ENCODE results near the gene DTX3. TPM values are rescaled to one million over a fixed set of nuclear protein-coding genes. Genes with fewer than 3 reads are reported as not detected.

Gene DTX3
- total RNA-seq, 1 experiment from 2014 or later: 61.7 TPM

GRCh38 chr12:57591782-57592325 is 12.8 kb upstream of the DTX3 start:
- H3K9me3 ChIP-seq (ENCODE audit: low read depth, low read length, poor library complexity, severe bottlenecking): no peaks in the 10 kb centered on the region
- no peak for DNase-seq (ENCODE audit: low spot score)
- ChIA-PET POLR2A (ENCODE audit: low non-redundant PET) (no interaction called here), CTCF (interaction anchor here (2.6 kb wide), 1 partner anchor 8 kb away, joined by 13 read pairs; no protein-coding TSS in a partner anchor)
- intact Hi-C loops (cut with micrococcal nuclease; ENCODE audit: unreplicated experiment): no loop called here
- no peaks in the 10 kb centered on the region for H3K36me3 ChIP-seq (ENCODE audit: insufficient read depth, low read length, poor library complexity, severe bottlenecking)
- H3K27ac ChIP-seq (ENCODE audit: low read depth, low read length, poor library complexity, severe bottlenecking): peak overlapping the region; percentile 48
- peak overlapping the region; percentile 82 for H3K4me3 ChIP-seq (ENCODE audit: low read depth, low read length, poor library complexity, severe bottlenecking)
- TF ChIP-seq, protein P1, sequence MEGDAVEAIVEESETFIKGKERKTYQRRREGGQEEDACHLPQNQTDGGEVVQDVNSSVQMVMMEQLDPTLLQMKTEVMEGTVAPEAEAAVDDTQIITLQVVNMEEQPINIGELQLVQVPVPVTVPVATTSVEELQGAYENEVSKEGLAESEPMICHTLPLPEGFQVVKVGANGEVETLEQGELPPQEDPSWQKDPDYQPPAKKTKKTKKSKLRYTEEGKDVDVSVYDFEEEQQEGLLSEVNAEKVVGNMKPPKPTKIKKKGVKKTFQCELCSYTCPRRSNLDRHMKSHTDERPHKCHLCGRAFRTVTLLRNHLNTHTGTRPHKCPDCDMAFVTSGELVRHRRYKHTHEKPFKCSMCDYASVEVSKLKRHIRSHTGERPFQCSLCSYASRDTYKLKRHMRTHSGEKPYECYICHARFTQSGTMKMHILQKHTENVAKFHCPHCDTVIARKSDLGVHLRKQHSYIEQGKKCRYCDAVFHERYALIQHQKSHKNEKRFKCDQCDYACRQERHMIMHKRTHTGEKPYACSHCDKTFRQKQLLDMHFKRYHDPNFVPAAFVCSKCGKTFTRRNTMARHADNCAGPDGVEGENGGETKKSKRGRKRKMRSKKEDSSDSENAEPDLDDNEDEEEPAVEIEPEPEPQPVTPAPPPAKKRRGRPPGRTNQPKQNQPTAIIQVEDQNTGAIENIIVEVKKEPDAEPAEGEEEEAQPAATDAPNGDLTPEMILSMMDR (conservative IDR thresholded peaks at IDR 0.05; ENCODE audit: low read depth, low read length): no peak
- TF ChIP-seq EZH2 (IDR thresholded peaks at IDR 0.05; ENCODE audit: borderline replicate concordance, low read depth, low read length, poor library complexity, severe bottlenecking): no peak
- peaks cover under 1% of the 10 kb centered on the region for H3K27me3 ChIP-seq (replicated peaks; ENCODE audit: insufficient read depth, low read depth, low read length, poor library complexity)
- H3K4me1 ChIP-seq (ENCODE audit: insufficient read depth, low read length, poor library complexity, severe bottlenecking): peaks cover 7% of the 10 kb centered on the region
- BruUV-seq (replicated peaks): TSS peak; percentile 49

- no peak for TF ChIP-seq EZH2 (IDR thresholded peaks at IDR 0.05; ENCODE audit: borderline replicate concordance, low read depth, low read length, poor library complexity, severe bottlenecking)
- TF ChIP-seq, protein P1 (conservative IDR thresholded peaks at IDR 0.05; ENCODE audit: low read depth, low read length): no peak
- POLR2A ChIA-PET (ENCODE audit: low non-redundant PET): no interaction called here
- Histone ChIP-seq H3K4me1 (ENCODE audit: insufficient read depth, low read length, poor library complexity, severe bottlenecking) (peaks cover 7% of the 10 kb centered on the region), H3K36me3 (ENCODE audit: insufficient read depth, low read length, poor library complexity, severe bottlenecking) (no peaks in the 10 kb centered on the region), H3K4me3 (ENCODE audit: low read depth, low read length, poor library complexity, severe bottlenecking) (no peak overlapping the region), H3K27me3 (replicated peaks; ENCODE audit: insufficient read depth, low read depth, low read length, poor library complexity) (no peaks in the 10 kb centered on the region), H3K27ac (ENCODE audit: low read depth, low read length, poor library complexity, severe bottlenecking) (no peak overlapping the region), H3K9me3 (ENCODE audit: low read depth, low read length, poor library complexity, severe bottlenecking) (no peaks in the 10 kb centered on the region)
- no peak for DNase-seq (ENCODE audit: low spot score)
- CTCF ChIA-PET: interaction anchor here (0.6 to 2.6 kb wide), 2 partner anchors 9 to 465 kb away, joined by 4 to 13 read pairs; no protein-coding TSS in a partner anchor
- BruUV-seq (replicated peaks): no TSS peak
- intact Hi-C loops (cut with micrococcal nuclease; ENCODE audit: unreplicated experiment): no loop called here
These were observed 12.0 kb upstream of the DTX3 start for GRCh38 chr12:57592551-57593165.

DNA sequence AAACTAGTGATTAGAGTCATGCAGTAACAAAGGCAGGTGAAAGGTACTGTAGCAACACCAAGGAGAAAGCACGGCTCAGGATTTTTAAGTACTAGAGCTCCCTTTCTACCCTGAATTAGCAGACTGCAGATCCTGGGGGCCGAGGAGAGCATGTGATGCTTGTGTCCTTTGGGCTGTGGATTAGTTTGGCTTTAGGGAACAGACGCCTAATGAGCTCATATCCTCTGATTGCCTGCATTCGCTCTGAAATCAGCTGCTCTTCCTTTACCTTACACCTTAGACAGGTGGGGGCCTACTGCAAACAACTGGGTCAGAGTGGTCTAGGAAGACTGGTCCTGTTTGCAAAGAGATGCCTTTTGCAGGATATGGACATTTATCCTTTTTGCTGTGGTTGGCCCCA is 11.4 kb upstream of the DTX3 start:
- POLR2A ChIA-PET (ENCODE audit: low non-redundant PET): no interaction called here
- intact Hi-C loops (cut with micrococcal nuclease; ENCODE audit: unreplicated experiment): no loop called here

More for the DNA sequence above, 11.4 kb upstream of the DTX3 start:
- H3K9me3 ChIP-seq (ENCODE audit: low read depth, low read length, poor library complexity, severe bottlenecking): no peaks in the 10 kb centered on the region
- TF ChIP-seq EZH2 (IDR thresholded peaks at IDR 0.05; ENCODE audit: borderline replicate concordance, low read depth, low read length, poor library complexity, severe bottlenecking): no peak
- TF ChIP-seq, protein P1 (conservative IDR thresholded peaks at IDR 0.05; ENCODE audit: low read depth, low read length): no peak
- no peak overlapping the region for H3K27ac ChIP-seq (ENCODE audit: low read depth, low read length, poor library complexity, severe bottlenecking)
- peaks cover 7% of the 10 kb centered on the region for H3K4me1 ChIP-seq (ENCODE audit: insufficient read depth, low read length, poor library complexity, severe bottlenecking)
- no peak for DNase-seq (ENCODE audit: low spot score)
- CTCF ChIA-PET: interaction anchor here (0.6 to 2.6 kb wide), 2 partner anchors 10 to 465 kb away, joined by 4 to 13 read pairs; no protein-coding TSS in a partner anchor
- H3K36me3 ChIP-seq (ENCODE audit: insufficient read depth, low read length, poor library complexity, severe bottlenecking): no peaks in the 10 kb centered on the region
- H3K4me3 ChIP-seq (ENCODE audit: low read depth, low read length, poor library complexity, severe bottlenecking): no peak overlapping the region
- no peaks in the 10 kb centered on the region for H3K27me3 ChIP-seq (replicated peaks; ENCODE audit: insufficient read depth, low read depth, low read length, poor library complexity)
- no TSS peak for BruUV-seq (replicated peaks)
